Measurements from ENCODE around the gene MEIS2.

Gene MEIS2

GRCh38 chr15:37078566-37078965 is 21.8 kb downstream of the MEIS2 start:
- H3K27me3 ChIP-seq (ENCODE audit: control insufficient read depth in 2 of 2, insufficient read depth in 2 of 2, low read length in 2 of 2) = no peaks in the 10 kb centered on the region
- H3K9ac ChIP-seq (ENCODE audit: low read depth in 1 of 2, low read length in 2 of 2) = no peak overlapping the region
- H3K4me1 ChIP-seq (ENCODE audit: control insufficient read depth in 2 of 2, insufficient read depth in 2 of 2, low read length in 2 of 2) = no peaks in the 10 kb centered on the region
- H3K4me3 ChIP-seq (ENCODE audit: low read length in 2 of 2) = no peak overlapping the region
- H3K36me3 ChIP-seq (ENCODE audit: control insufficient read depth in 2 of 2, insufficient read depth in 2 of 2, low read length in 2 of 2) = no peaks in the 10 kb centered on the region
- no peaks in the 10 kb centered on the region for H3K9me3 ChIP-seq (ENCODE audit: control insufficient read depth in 2 of 2, low read length in 2 of 2)
- H3K27ac ChIP-seq (ENCODE audit: low read depth in 2 of 2, low read length in 2 of 2) = no peak overlapping the region

GRCh38 chr15:37077623-37078351 is 22.6 kb downstream of the MEIS2 start:
- Histone ChIP-seq H3K27ac (ENCODE audit: low read depth in 2 of 2, low read length in 2 of 2) (no peak overlapping the region), H3K27me3 (ENCODE audit: control insufficient read depth in 2 of 2, insufficient read depth in 2 of 2, low read length in 2 of 2) (no peaks in the 10 kb centered on the region), H3K36me3 (ENCODE audit: control insufficient read depth in 2 of 2, insufficient read depth in 2 of 2, low read length in 2 of 2) (no peaks in the 10 kb centered on the region), H3K9me3 (ENCODE audit: control insufficient read depth in 2 of 2, low read length in 2 of 2) (no peaks in the 10 kb centered on the region), H3K4me1 (ENCODE audit: control insufficient read depth in 2 of 2, insufficient read depth in 2 of 2, low read length in 2 of 2) (no peaks in the 10 kb centered on the region), H3K4me3 (ENCODE audit: low read length in 2 of 2) (no peak overlapping the region), H3K9ac (ENCODE audit: low read depth in 1 of 2, low read length in 2 of 2) (no peak overlapping the region)

- no peaks in the 10 kb centered on the region for H3K4me1 ChIP-seq (ENCODE audit: control insufficient read depth in 2 of 2, insufficient read depth in 2 of 2, low read length in 2 of 2)
- H3K9me3 ChIP-seq (ENCODE audit: control insufficient read depth in 2 of 2, low read length in 2 of 2) = no peaks in the 10 kb centered on the region
Measured at GRCh38 chr15:37076543-37076942, 23.8 kb downstream of the MEIS2 start.

GRCh38 chr15:37075777-37076176 is 24.6 kb downstream of the MEIS2 start:
- H3K27ac ChIP-seq (ENCODE audit: low read depth in 2 of 2, low read length in 2 of 2) = no peak overlapping the region
- H3K4me3 ChIP-seq (ENCODE audit: low read length in 2 of 2) = no peak overlapping the region
- no peaks in the 10 kb centered on the region for H3K27me3 ChIP-seq (ENCODE audit: control insufficient read depth in 2 of 2, insufficient read depth in 2 of 2, low read length in 2 of 2)
- H3K9me3 ChIP-seq (ENCODE audit: control insufficient read depth in 2 of 2, low read length in 2 of 2) = no peaks in the 10 kb centered on the region
- no peaks in the 10 kb centered on the region for H3K36me3 ChIP-seq (ENCODE audit: control insufficient read depth in 2 of 2, insufficient read depth in 2 of 2, low read length in 2 of 2)
- H3K4me1 ChIP-seq (ENCODE audit: control insufficient read depth in 2 of 2, insufficient read depth in 2 of 2, low read length in 2 of 2) = no peaks in the 10 kb centered on the region
- no peak overlapping the region for H3K9ac ChIP-seq (ENCODE audit: low read depth in 1 of 2, low read length in 2 of 2)

More at GRCh38 chr15:37076543-37076942, 23.8 kb downstream of the MEIS2 start:
- H3K4me3 ChIP-seq (ENCODE audit: low read length in 2 of 2) = no peak overlapping the region
- H3K27ac ChIP-seq (ENCODE audit: low read depth in 2 of 2, low read length in 2 of 2) = no peak overlapping the region
- no peaks in the 10 kb centered on the region for H3K27me3 ChIP-seq (ENCODE audit: control insufficient read depth in 2 of 2, insufficient read depth in 2 of 2, low read length in 2 of 2)
- no peaks in the 10 kb centered on the region for H3K36me3 ChIP-seq (ENCODE audit: control insufficient read depth in 2 of 2, insufficient read depth in 2 of 2, low read length in 2 of 2)
- H3K9ac ChIP-seq (ENCODE audit: low read depth in 1 of 2, low read length in 2 of 2) = no peak overlapping the region

GRCh38 chr15:37072181-37072580 is 28.2 kb downstream of the MEIS2 start:
- Histone ChIP-seq H3K4me3 (ENCODE audit: low read length in 2 of 2) (no peak overlapping the region), H3K27ac (ENCODE audit: low read depth in 2 of 2, low read length in 2 of 2) (no peak overlapping the region), H3K9me3 (ENCODE audit: control insufficient read depth in 2 of 2, low read length in 2 of 2) (no peaks in the 10 kb centered on the region), H3K27me3 (ENCODE audit: control insufficient read depth in 2 of 2, insufficient read depth in 2 of 2, low read length in 2 of 2) (no peaks in the 10 kb centered on the region), H3K9ac (ENCODE audit: low read depth in 1 of 2, low read length in 2 of 2) (no peak overlapping the region), H3K36me3 (ENCODE audit: control insufficient read depth in 2 of 2, insufficient read depth in 2 of 2, low read length in 2 of 2) (no peaks in the 10 kb centered on the region), H3K4me1 (ENCODE audit: control insufficient read depth in 2 of 2, insufficient read depth in 2 of 2, low read length in 2 of 2) (no peaks in the 10 kb centered on the region)

- Histone ChIP-seq H3K4me1 (ENCODE audit: control insufficient read depth in 2 of 2, insufficient read depth in 2 of 2, low read length in 2 of 2) (no peaks in the 10 kb centered on the region), H3K4me3 (ENCODE audit: low read length in 2 of 2) (no peak overlapping the region), H3K9me3 (ENCODE audit: control insufficient read depth in 2 of 2, low read length in 2 of 2) (no peaks in the 10 kb centered on the region), H3K9ac (ENCODE audit: low read depth in 1 of 2, low read length in 2 of 2) (no peak overlapping the region), H3K27me3 (ENCODE audit: control insufficient read depth in 2 of 2, insufficient read depth in 2 of 2, low read length in 2 of 2) (no peaks in the 10 kb centered on the region), H3K36me3 (ENCODE audit: control insufficient read depth in 2 of 2, insufficient read depth in 2 of 2, low read length in 2 of 2) (no peaks in the 10 kb centered on the region), H3K27ac (ENCODE audit: low read depth in 2 of 2, low read length in 2 of 2) (no peak overlapping the region)
Measured at GRCh38 chr15:37071134-37071533, 29.2 kb downstream of the MEIS2 start.

- no peak overlapping the region for H3K9ac ChIP-seq (ENCODE audit: low read depth in 1 of 2, low read length in 2 of 2)
- no peaks in the 10 kb centered on the region for H3K36me3 ChIP-seq (ENCODE audit: control insufficient read depth in 2 of 2, insufficient read depth in 2 of 2, low read length in 2 of 2)
- H3K4me3 ChIP-seq (ENCODE audit: low read length in 2 of 2) = no peak overlapping the region
- H3K27ac ChIP-seq (ENCODE audit: low read depth in 2 of 2, low read length in 2 of 2) = no peak overlapping the region
- no peaks in the 10 kb centered on the region for H3K9me3 ChIP-seq (ENCODE audit: control insufficient read depth in 2 of 2, low read length in 2 of 2)
- H3K4me1 ChIP-seq (ENCODE audit: control insufficient read depth in 2 of 2, insufficient read depth in 2 of 2, low read length in 2 of 2) = no peaks in the 10 kb centered on the region
- no peaks in the 10 kb centered on the region for H3K27me3 ChIP-seq (ENCODE audit: control insufficient read depth in 2 of 2, insufficient read depth in 2 of 2, low read length in 2 of 2)
Measured at GRCh38 chr15:37070686-37071085, 29.7 kb downstream of the MEIS2 start.

- Histone ChIP-seq H3K27me3 (ENCODE audit: control insufficient read depth in 2 of 2, insufficient read depth in 2 of 2, low read length in 2 of 2) (no peaks in the 10 kb centered on the region), H3K4me1 (ENCODE audit: control insufficient read depth in 2 of 2, insufficient read depth in 2 of 2, low read length in 2 of 2) (no peaks in the 10 kb centered on the region), H3K36me3 (ENCODE audit: control insufficient read depth in 2 of 2, insufficient read depth in 2 of 2, low read length in 2 of 2) (no peaks in the 10 kb centered on the region), H3K27ac (ENCODE audit: low read depth in 2 of 2, low read length in 2 of 2) (no peak overlapping the region), H3K9me3 (ENCODE audit: control insufficient read depth in 2 of 2, low read length in 2 of 2) (no peaks in the 10 kb centered on the region), H3K9ac (ENCODE audit: low read depth in 1 of 2, low read length in 2 of 2) (no peak overlapping the region), H3K4me3 (ENCODE audit: low read length in 2 of 2) (no peak overlapping the region)
Measured at GRCh38 chr15:37061996-37062395, 38.4 kb downstream of the MEIS2 start.

GRCh38 chr15:37059086-37059485 is 41.3 kb downstream of the MEIS2 start:
- no peak overlapping the region for H3K27ac ChIP-seq (ENCODE audit: low read depth in 2 of 2, low read length in 2 of 2)
- no peaks in the 10 kb centered on the region for H3K4me1 ChIP-seq (ENCODE audit: control insufficient read depth in 2 of 2, insufficient read depth in 2 of 2, low read length in 2 of 2)

GRCh38 chr15:37058316-37058985 is 41.9 kb downstream of the MEIS2 start:
- H3K4me3 ChIP-seq (ENCODE audit: low read length in 2 of 2) = no peak overlapping the region
- H3K9me3 ChIP-seq (ENCODE audit: control insufficient read depth in 2 of 2, low read length in 2 of 2) = no peaks in the 10 kb centered on the region
- no peaks in the 10 kb centered on the region for H3K4me1 ChIP-seq (ENCODE audit: control insufficient read depth in 2 of 2, insufficient read depth in 2 of 2, low read length in 2 of 2)
- H3K36me3 ChIP-seq (ENCODE audit: control insufficient read depth in 2 of 2, insufficient read depth in 2 of 2, low read length in 2 of 2) = no peaks in the 10 kb centered on the region
- no peaks in the 10 kb centered on the region for H3K27me3 ChIP-seq (ENCODE audit: control insufficient read depth in 2 of 2, insufficient read depth in 2 of 2, low read length in 2 of 2)
- no peak overlapping the region for H3K9ac ChIP-seq (ENCODE audit: low read depth in 1 of 2, low read length in 2 of 2)
- no peak overlapping the region for H3K27ac ChIP-seq (ENCODE audit: low read depth in 2 of 2, low read length in 2 of 2)

More at GRCh38 chr15:37059086-37059485, 41.3 kb downstream of the MEIS2 start:
- Histone ChIP-seq H3K9ac (ENCODE audit: low read depth in 1 of 2, low read length in 2 of 2) (no peak overlapping the region), H3K9me3 (ENCODE audit: control insufficient read depth in 2 of 2, low read length in 2 of 2) (no peaks in the 10 kb centered on the region), H3K36me3 (ENCODE audit: control insufficient read depth in 2 of 2, insufficient read depth in 2 of 2, low read length in 2 of 2) (no peaks in the 10 kb centered on the region), H3K27me3 (ENCODE audit: control insufficient read depth in 2 of 2, insufficient read depth in 2 of 2, low read length in 2 of 2) (no peaks in the 10 kb centered on the region), H3K4me3 (ENCODE audit: low read length in 2 of 2) (no peak overlapping the region)
